ENCODE data around the gene URAD.

Gene URAD

GRCh38 chr13:27975564-27976361 lies 12.7 kb downstream of the URAD start:
- no peak for TF ChIP-seq CTCF (IDR thresholded peaks at IDR 0.05)
- Histone ChIP-seq H3K27ac (no peak overlapping the region), H3K4me3 (no peak overlapping the region)
- DNase-seq (ENCODE audit: low spot score), result no peak

- TF ChIP-seq CTCF (IDR thresholded peaks at IDR 0.05), result no peak
- H3K4me3 ChIP-seq, result no peak overlapping the region
- no peak for DNase-seq (ENCODE audit: low spot score)
- H3K27ac ChIP-seq, result no peak overlapping the region
Observed at GRCh38 chr13:27973961-27974662, 14.4 kb downstream of the URAD start.

- no peak overlapping the region for H3K4me3 ChIP-seq
- DNase-seq (ENCODE audit: low spot score), result no peak
- TF ChIP-seq CTCF (IDR thresholded peaks at IDR 0.05), result no peak
- no peak overlapping the region for H3K27ac ChIP-seq
Observed at GRCh38 chr13:27973291-27973690, 15.2 kb downstream of the URAD start.

- Histone ChIP-seq H3K4me3 (no peak overlapping the region), H3K27ac (no peak overlapping the region)
- DNase-seq (ENCODE audit: low spot score), result no peak
- TF ChIP-seq CTCF (IDR thresholded peaks at IDR 0.05), result no peak
Observed at GRCh38 chr13:27972478-27972820, 16.0 kb downstream of the URAD start.

GRCh38 chr13:27971776-27972477 lies 16.6 kb downstream of the URAD start:
- H3K4me3 ChIP-seq, result no peak overlapping the region
- TF ChIP-seq CTCF (IDR thresholded peaks at IDR 0.05), result no peak
- no peak for DNase-seq (ENCODE audit: low spot score)
- H3K27ac ChIP-seq, result no peak overlapping the region

- H3K27ac ChIP-seq, result no peak overlapping the region
- no peak for TF ChIP-seq CTCF (IDR thresholded peaks at IDR 0.05)
- no peak for DNase-seq (ENCODE audit: low spot score)
- H3K4me3 ChIP-seq, result no peak overlapping the region
Observed at GRCh38 chr13:27971236-27971645, 17.3 kb downstream of the URAD start.
